Lung (tissue), 12 donors: ENCODE results near the gene DTNB. TPM values are rescaled to one million over a fixed set of nuclear protein-coding genes. Genes with fewer than 3 reads are reported as not detected.

Experiments used
- ATAC-seq: fragments of 200-7000 bp; cut with Tn5 transposase; one replicate; pipeline ENCODE4 v1.9.1; 2020; ENCODE audit warnings: moderate number of reproducible peaks; ENCODE audit not compliant: insufficient read depth, low FRiP score
- DNase-seq, 3 donors: peaks; one replicate each; pipeline ENCODE4 v3.0.0-alpha.2; 2013 to 2017
- H3K27ac ChIP-seq, 2 donors: one replicate each; pipeline ENCODE4 v1.5.1; 2013; ENCODE audit warnings: mild to moderate bottlenecking in 2 of 2, moderate library complexity in 2 of 2, control low read depth in 1 of 2, inconsistent platforms in 1 of 2, low read depth in 1 of 2, low read length in 1 of 2
- H3K27me3 ChIP-seq, 3 donors: one replicate each; pipeline ENCODE4 v1.5.1; 2013; ENCODE audit warnings: low read length in 2 of 3; ENCODE audit not compliant: control insufficient read depth in 3 of 3, insufficient read depth in 3 of 3
- H3K36me3 ChIP-seq, 4 donors: one replicate each; pipeline ENCODE4 v1.5.1; 2013; ENCODE audit warnings: low read length in 4 of 4, mild to moderate bottlenecking in 1 of 4, moderate library complexity in 1 of 4; ENCODE audit not compliant: control insufficient read depth in 4 of 4, insufficient read depth in 4 of 4
- H3K4me1 ChIP-seq, 5 donors: one replicate each; pipeline ENCODE4 v1.5.1; 2013; ENCODE audit warnings: low read length in 5 of 5, mild to moderate bottlenecking in 2 of 5, moderate library complexity in 1 of 5; ENCODE audit not compliant: control insufficient read depth in 5 of 5, insufficient read depth in 5 of 5
- H3K4me3 ChIP-seq: one replicate; pipeline ENCODE4 v1.5.1; 2013; ENCODE audit warnings: mild to moderate bottlenecking, control low read depth, moderate library complexity
- H3K9ac ChIP-seq, 2 donors: one replicate each; pipeline ENCODE4 v1.5.1; 2013; ENCODE audit warnings: low read length in 2 of 2, control low read depth in 1 of 2; ENCODE audit not compliant: insufficient read depth in 1 of 2
- H3K9me3 ChIP-seq, 4 donors: one replicate each; pipeline ENCODE4 v1.5.1; 2013; ENCODE audit warnings: low read length in 3 of 4, mild to moderate bottlenecking in 1 of 4, moderate library complexity in 1 of 4; ENCODE audit not compliant: control insufficient read depth in 4 of 4, insufficient read depth in 3 of 4
- WGBS, 2 donors: extraction: QIAGEN DNeasy Blood & Tissue Kit; methylation state at CpG; one replicate each; pipeline ENCODE4 v1.1.7; 2013; 5-methylcytosine and 5-hydroxymethylcytosine counted together
- polyA plus RNA-seq, 2 donors: library from polyadenylated mRNA; stranded (reverse); fragments of 200-250 nt; gene quantifications; one replicate each; pipeline ENCODE4 v1.2.1, GENCODE V29; 2013
- total RNA-seq, 2 donors: library from RNA; depleted of rRNA in 1 of 2; stranded (reverse); fragments of >200 nt in 1 of 2; gene quantifications; one replicate each; pipeline ENCODE4 v1.2.1, GENCODE V29; 2014 to 2021
- TF ChIP-seq, protein P1 (sequence below): IDR thresholded peaks from 2 replicates; pipeline ENCODE4 v1.5.1; 2012; ENCODE audit warnings: mild to moderate bottlenecking; ENCODE audit errors: control extremely low read depth, extremely low read depth
- donor health status: control.
- donor health status: control.
- donor health status: Bipolar disorder and iron deficiency.
- donor health status: healthy.
- donor health status: DM: yes; HTN: yes; CAD: no.

DTNB gene
- total and polyA plus RNA-seq, 4 donors = 10.1 to 35.2 (median 20.4) TPM

DNA sequence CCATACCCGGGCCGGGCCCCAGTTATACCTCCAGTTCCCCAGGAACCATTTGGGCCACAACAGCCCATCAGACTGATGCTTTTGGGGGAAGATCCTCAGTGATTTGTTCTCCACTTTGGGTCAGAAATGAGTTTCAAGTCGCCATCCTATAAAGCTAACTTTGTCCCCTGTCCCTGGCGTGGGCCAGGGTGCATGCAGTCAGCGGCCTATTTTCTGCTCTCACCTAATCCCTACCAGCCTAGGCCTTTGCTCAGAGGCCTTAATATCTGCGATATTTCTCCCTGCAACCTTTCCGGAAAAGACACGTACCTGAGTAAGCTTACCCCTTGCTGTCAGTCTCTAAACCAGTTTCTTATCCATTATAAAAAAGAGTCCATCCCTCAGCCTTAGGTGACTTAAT is 338.9 kb downstream of the DTNB start:
- no peak overlapping the region for H3K27ac ChIP-seq
- DNase-seq (no peak), ATAC-seq (no peak)
- no peaks in the 10 kb centered on the region for H3K9me3 ChIP-seq
- no peaks in the 10 kb centered on the region for H3K27me3 ChIP-seq
- TF ChIP-seq, protein P1, sequence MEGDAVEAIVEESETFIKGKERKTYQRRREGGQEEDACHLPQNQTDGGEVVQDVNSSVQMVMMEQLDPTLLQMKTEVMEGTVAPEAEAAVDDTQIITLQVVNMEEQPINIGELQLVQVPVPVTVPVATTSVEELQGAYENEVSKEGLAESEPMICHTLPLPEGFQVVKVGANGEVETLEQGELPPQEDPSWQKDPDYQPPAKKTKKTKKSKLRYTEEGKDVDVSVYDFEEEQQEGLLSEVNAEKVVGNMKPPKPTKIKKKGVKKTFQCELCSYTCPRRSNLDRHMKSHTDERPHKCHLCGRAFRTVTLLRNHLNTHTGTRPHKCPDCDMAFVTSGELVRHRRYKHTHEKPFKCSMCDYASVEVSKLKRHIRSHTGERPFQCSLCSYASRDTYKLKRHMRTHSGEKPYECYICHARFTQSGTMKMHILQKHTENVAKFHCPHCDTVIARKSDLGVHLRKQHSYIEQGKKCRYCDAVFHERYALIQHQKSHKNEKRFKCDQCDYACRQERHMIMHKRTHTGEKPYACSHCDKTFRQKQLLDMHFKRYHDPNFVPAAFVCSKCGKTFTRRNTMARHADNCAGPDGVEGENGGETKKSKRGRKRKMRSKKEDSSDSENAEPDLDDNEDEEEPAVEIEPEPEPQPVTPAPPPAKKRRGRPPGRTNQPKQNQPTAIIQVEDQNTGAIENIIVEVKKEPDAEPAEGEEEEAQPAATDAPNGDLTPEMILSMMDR = no peak
- no peak overlapping the region for H3K9ac ChIP-seq
- no peak overlapping the region for H3K4me3 ChIP-seq
- WGBS, 2 donors = 83 to 86% methylated on average over 8 of the region's 8 CpGs
- H3K36me3 ChIP-seq = peaks cover 0 to 3% (median 0%) of the 10 kb centered on the region in 4 donors
- peaks cover 2 to 18% (median 13%) of the 10 kb centered on the region in 5 donors for H3K4me1 ChIP-seq

DNA sequence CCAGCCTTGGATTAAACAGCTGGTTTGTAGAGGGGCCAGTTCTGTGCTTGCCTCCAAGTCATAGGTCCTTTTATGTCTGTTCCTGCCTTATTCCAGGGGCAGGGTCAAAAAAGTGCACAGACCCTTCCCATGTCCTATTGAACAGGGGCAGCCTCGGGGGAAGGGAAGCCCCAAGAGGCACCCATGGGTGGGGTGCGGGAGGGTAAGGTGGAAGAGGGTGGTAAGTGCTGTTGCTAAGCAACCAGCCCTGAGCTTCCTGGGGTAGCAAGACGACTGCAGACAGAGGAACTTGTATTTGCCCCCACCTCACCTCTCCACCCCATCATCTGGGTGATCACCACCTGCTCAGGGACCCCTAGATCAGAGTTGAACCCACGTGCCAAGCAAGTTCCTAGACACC is 339.4 kb downstream of the DTNB start:
- no peaks in the 10 kb centered on the region for H3K27me3 ChIP-seq
- H3K36me3 ChIP-seq = peaks cover 0 to 3% (median 0%) of the 10 kb centered on the region in 4 donors
- 40 to 47% methylated on average over 4 of the region's 4 CpGs for WGBS, 2 donors
- no peak overlapping the region for H3K9ac ChIP-seq
- no peak overlapping the region for H3K4me3 ChIP-seq
- DNase-seq (no peak), ATAC-seq (no peak)
- no peak overlapping the region for H3K27ac ChIP-seq
- H3K9me3 ChIP-seq = no peaks in the 10 kb centered on the region
- TF ChIP-seq, protein P1 = no peak
- H3K4me1 ChIP-seq = peaks cover 2 to 13% (median 11%) of the 10 kb centered on the region in 5 donors

DNA sequence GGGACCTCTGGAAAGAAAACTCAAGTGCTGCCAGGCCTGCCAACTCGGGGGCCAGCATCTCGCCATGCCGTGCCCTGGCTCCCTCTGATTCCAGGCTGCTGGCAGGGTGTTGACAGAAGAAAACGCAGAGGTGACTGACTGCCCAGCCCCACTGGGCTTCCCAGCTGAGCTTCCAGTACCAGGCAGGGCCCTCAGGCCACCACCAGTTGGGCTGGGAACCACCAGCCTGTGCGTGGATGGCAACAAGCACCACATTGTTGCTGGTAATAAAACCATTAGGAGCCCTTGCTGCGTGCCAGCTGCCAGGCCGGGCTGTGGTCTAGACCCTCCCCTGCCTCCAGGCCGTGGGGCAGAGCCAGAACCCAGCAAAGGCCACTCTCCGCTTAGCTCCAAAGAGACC is 340.8 kb downstream of the DTNB start:
- ATAC-seq (no peak), DNase-seq (no peak)
- Histone ChIP-seq H3K27me3 (no peaks in the 10 kb centered on the region), H3K9me3 (no peaks in the 10 kb centered on the region), H3K27ac (no peak overlapping the region), H3K9ac (no peak overlapping the region), H3K4me3 (no peak overlapping the region), H3K36me3 (peaks cover 0 to 4% (median under 1%) of the 10 kb centered on the region in 4 donors), H3K4me1 (peaks cover 2 to 12% (median 9%) of the 10 kb centered on the region in 5 donors)
- TF ChIP-seq, protein P1 = no peak
- WGBS, 2 donors = 88 to 94% methylated on average over 9 of the region's 9 CpGs

DNA sequence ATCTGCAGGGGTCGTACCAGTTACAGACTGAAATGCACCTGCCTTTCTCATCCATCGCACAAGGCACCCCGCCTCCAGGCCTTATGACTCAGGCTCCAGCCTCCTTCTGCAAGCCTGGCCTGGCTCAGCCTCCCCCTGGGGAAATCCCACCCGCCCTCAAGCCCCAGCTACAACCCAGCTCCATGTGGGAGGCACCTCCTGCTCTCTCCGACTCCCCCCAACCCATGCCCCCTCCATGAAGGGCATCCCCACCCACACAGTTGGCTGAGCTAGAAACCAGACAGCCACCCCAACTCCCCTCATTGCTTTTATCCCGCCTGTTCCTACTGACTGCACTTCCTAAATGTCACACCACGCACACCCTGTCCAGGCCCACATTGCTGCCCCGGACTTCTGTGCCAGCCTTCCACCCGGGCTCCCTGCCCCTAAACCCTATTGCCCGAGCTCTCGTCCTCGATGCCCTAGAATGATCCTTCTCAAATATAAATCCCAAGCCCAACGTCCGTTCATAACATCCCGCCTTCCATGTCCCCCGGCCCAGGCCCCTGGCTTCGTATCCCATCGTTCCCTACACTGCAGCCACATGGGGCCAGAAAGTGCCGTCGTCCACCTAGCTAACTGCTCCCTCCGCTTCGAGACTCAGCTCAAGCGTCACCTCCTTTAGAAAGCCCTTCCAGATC is 341.6 kb downstream of the DTNB start:
- Histone ChIP-seq H3K9me3 (no peaks in the 10 kb centered on the region), H3K9ac (no peak overlapping the region), H3K4me1 (peaks cover 2 to 12% (median 7%) of the 10 kb centered on the region in 5 donors), H3K27ac (no peak overlapping the region), H3K27me3 (no peaks in the 10 kb centered on the region), H3K36me3 (peaks cover 0 to 12% (median 3%) of the 10 kb centered on the region in 4 donors), H3K4me3 (no peak overlapping the region)
- WGBS, 2 donors = 87 to 91% methylated on average over 23 of the region's 23 CpGs
- ATAC-seq = no peak
- DNase-seq = no peak
- TF ChIP-seq, protein P1 = no peak
